HL-60 (cell line): ENCODE results near the gene DPYD.
A peak's percentile ranks its signal among the peaks of the same experiment; 100 is the strongest.

ENCODE experiments used
- DNase-seq, 2 experiments: peaks; one replicate each; pipeline ENCODE4 v3.0.0-alpha.2; 2010 to 2020; ENCODE audit warnings: low read depth in 1 of 2, low spot score in 1 of 2
- H3K27ac ChIP-seq: fragments of 250-450 bp; sonication (Bioruptor Pico); replicated peaks from 2 replicates; pipeline ENCODE4 v1.5.1; 2020; ENCODE audit warnings: mild to moderate bottlenecking, moderate library complexity
- H3K27me3 ChIP-seq: fragments of 250-450 bp; sonication (Bioruptor Pico); 2 replicates; pipeline ENCODE4 v1.5.1; 2021; ENCODE audit warnings: mild to moderate bottlenecking, moderate library complexity; ENCODE audit not compliant: insufficient read depth, poor library complexity, severe bottlenecking
- H3K4me3 ChIP-seq: replicated peaks from 2 replicates; pipeline ENCODE4 v1.5.1; 2011; ENCODE audit warnings: mild to moderate bottlenecking, control low read depth, low read length; ENCODE audit not compliant: insufficient read depth
- CTCF ChIP-seq: IDR thresholded peaks from one replicate; pipeline ENCODE4 v1.5.1; 2011; ENCODE audit warnings: low read length, control low read depth, inconsistent platforms; ENCODE audit not compliant: insufficient read depth
- GABPA ChIP-seq: IDR thresholded peaks from 2 replicates; pipeline ENCODE4 v1.6.1; 2012; ENCODE audit warnings: low read depth
- POLR2AphosphoS5 ChIP-seq: IDR thresholded peaks from 2 replicates; pipeline ENCODE4 v1.6.1; 2012; ENCODE audit warnings: low read depth
- SPI1 ChIP-seq: IDR thresholded peaks from 2 replicates; pipeline ENCODE4 v1.6.1; 2012; ENCODE audit warnings: low read depth, mild to moderate bottlenecking, borderline replicate concordance
- TF ChIP-seq, protein P1 (sequence below): IDR thresholded peaks from 2 replicates; pipeline ENCODE4 v1.6.1; 2012; ENCODE audit warnings: low read depth; ENCODE audit not compliant: insufficient replicate concordance

The DPYD gene

DNA sequence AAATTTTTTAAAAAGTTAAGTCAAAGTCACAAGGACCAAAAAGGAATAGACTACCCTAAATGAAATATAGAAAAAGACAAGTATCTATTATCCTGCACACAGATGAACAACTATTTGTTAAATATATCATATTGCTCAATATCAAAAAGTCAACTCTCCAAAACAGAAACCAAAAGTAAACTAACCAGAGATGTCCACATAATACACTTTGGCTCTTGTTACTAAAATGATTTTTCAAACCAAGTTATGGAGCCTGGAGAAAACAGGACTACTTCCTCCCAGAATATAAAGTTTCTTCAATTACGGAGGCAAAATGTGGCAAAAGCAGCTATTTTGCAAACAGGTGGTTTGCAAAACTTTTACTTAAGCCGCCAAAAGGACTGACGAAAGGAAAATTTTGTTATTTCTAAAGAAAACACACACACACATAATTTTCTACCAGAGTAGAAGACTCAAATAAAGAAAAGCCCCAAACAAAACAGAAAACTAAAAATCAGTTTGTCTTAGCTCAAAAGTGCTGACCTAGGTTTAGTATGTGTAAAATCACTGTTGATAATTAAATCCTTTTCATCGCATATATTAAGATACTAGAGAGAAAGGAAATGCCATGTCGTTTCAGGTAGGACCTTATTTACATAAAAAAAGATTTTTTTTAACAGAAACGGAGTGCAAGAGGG, 1.1 kb downstream of the DPYD start:
- Histone ChIP-seq H3K27ac (no peak overlapping the region; the same call in 1 of the 2 replicates), H3K4me3 (peak overlapping the region; percentile 81), H3K27me3 (peaks cover 9% of the 10 kb centered on the region)
- TF ChIP-seq SPI1 (no peak), GABPA (no peak), CTCF (no peak), POLR2AphosphoS5 (no peak)
- TF ChIP-seq, protein P1, sequence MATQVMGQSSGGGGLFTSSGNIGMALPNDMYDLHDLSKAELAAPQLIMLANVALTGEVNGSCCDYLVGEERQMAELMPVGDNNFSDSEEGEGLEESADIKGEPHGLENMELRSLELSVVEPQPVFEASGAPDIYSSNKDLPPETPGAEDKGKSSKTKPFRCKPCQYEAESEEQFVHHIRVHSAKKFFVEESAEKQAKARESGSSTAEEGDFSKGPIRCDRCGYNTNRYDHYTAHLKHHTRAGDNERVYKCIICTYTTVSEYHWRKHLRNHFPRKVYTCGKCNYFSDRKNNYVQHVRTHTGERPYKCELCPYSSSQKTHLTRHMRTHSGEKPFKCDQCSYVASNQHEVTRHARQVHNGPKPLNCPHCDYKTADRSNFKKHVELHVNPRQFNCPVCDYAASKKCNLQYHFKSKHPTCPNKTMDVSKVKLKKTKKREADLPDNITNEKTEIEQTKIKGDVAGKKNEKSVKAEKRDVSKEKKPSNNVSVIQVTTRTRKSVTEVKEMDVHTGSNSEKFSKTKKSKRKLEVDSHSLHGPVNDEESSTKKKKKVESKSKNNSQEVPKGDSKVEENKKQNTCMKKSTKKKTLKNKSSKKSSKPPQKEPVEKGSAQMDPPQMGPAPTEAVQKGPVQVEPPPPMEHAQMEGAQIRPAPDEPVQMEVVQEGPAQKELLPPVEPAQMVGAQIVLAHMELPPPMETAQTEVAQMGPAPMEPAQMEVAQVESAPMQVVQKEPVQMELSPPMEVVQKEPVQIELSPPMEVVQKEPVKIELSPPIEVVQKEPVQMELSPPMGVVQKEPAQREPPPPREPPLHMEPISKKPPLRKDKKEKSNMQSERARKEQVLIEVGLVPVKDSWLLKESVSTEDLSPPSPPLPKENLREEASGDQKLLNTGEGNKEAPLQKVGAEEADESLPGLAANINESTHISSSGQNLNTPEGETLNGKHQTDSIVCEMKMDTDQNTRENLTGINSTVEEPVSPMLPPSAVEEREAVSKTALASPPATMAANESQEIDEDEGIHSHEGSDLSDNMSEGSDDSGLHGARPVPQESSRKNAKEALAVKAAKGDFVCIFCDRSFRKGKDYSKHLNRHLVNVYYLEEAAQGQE, result no peak
- peak in 1 of 2 experiments; percentile 41 for DNase-seq

DNA sequence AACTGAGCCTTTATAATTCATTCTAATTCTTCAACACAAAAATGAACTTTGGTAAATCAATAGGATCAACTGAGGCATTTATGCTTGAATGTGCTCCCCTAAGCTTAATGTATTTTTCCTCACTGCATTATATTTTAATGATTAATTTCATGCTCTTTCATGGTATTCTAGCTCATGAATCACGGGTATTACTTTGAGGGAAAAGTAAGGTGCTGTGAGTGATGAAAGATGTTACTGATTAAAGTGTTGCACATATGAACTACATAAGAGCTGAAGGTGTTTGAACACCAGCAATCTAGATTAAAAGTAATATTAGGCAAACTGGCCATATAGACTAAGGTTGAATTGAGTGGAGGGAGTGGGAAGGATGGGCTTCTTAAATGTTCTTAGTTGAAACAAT, 1.9 kb downstream of the DPYD start:
- Histone ChIP-seq H3K27me3 (peaks cover 9% of the 10 kb centered on the region), H3K27ac (no peak overlapping the region; the same call in 1 of the 2 replicates), H3K4me3 (no peak overlapping the region; the same call in 1 of the 2 replicates)
- TF ChIP-seq CTCF (no peak), POLR2AphosphoS5 (no peak), SPI1 (no peak), GABPA (no peak)
- TF ChIP-seq, protein P1, result no peak
- no peak for DNase-seq

DNA sequence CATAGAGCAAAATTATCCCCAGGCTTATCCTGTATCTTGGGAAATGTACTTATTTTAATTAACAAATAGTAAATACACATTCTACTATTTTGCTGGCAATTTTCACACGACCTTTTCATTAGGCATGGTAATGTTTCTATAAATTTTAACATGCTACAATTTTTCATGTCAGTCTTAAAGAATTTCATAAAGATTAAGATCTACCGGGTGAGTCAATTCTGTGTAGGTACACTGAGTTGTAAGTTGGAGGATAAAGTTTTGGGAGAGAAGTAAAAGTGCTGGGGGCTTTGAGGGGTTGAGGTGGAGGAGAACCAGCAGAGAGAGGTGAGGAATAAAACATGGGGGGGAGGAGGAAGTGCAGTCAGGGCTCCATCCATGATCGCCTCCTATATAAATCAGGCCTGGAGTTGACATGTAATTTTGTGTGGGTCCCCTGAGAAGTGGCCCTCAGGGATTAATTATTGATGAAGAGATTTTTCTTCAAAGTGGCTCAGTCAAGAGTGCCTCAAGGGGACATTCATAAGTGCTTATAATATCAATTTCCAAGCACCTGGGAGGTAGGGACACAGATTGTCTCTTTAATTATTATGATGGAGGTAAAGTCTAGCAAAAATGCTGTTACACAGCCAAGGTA, 7.2 kb downstream of the DPYD start:
- Histone ChIP-seq H3K27ac (no peak overlapping the region), H3K4me3 (no peak overlapping the region), H3K27me3 (no peaks in the 10 kb centered on the region)
- TF ChIP-seq POLR2AphosphoS5, result no peak
- no peak for TF ChIP-seq SPI1
- TF ChIP-seq CTCF, result no peak
- TF ChIP-seq, protein P1, result no peak
- TF ChIP-seq GABPA, result no peak
- no peak for DNase-seq
